Measurements from ENCODE around the gene ELP1.

Gene ELP1

DNA sequence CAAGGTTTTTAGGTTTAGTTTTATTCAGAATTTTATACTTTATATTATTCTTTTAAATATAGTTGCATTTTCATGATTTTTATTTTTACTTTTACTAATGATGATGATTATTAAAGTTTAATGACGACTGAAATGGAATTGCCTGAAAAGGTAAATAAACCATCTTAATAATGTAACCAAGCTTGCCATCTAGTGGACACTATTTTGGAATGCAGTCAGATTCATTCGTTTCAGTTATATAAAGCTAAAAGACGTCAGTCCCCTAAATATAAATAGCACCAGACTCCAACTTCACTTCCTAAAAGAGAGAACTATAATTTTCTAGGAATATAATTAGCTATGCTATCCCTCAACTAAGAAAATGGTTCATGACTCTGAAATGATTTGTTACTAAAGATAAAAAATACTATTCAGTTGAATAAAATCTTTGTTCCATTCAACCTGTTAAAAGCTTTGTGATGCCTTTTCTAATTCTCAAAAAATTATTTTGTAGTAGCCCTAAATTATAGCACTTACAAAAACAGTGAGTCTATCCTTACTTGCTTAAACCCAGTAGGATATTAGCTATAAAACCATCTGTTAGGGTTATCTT, 20.2 kb upstream of the ELP1 start:
- POLR2A ChIA-PET: interaction anchor here (0.5 kb wide), 1 partner anchor 1187 kb away, joined by 7 read pairs; no protein-coding TSS in a partner anchor

DNA sequence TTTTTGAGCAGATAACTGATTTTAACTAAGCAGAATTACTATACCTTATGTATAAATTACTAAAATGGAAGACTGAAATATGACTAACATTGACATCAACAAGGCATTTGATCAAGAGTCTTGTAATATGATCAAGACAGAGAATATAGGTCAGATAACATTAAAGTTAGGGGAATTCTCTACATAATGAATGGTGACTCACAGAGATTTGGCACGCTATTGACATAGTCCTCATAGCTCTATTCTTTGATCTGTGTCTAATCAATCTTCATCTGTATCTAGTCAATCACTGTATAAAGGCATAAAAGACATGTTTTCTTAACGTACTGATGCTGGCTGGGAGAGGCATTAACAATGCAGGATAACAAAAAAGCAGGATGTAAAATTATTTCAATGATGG, 17.7 kb upstream of the ELP1 start:
- ChIA-PET CTCF (interaction anchor here (1.1 to 7.0 kb wide), 3 partner anchors 7 to 66 kb away, joined by 4 to 69 read pairs (median 47); no protein-coding TSS in a partner anchor), POLR2A (no interaction called here)
- TF ChIP-seq, protein P1, sequence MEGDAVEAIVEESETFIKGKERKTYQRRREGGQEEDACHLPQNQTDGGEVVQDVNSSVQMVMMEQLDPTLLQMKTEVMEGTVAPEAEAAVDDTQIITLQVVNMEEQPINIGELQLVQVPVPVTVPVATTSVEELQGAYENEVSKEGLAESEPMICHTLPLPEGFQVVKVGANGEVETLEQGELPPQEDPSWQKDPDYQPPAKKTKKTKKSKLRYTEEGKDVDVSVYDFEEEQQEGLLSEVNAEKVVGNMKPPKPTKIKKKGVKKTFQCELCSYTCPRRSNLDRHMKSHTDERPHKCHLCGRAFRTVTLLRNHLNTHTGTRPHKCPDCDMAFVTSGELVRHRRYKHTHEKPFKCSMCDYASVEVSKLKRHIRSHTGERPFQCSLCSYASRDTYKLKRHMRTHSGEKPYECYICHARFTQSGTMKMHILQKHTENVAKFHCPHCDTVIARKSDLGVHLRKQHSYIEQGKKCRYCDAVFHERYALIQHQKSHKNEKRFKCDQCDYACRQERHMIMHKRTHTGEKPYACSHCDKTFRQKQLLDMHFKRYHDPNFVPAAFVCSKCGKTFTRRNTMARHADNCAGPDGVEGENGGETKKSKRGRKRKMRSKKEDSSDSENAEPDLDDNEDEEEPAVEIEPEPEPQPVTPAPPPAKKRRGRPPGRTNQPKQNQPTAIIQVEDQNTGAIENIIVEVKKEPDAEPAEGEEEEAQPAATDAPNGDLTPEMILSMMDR (IDR thresholded peaks at IDR 0.05; ENCODE audit: control extremely low read depth, extremely low read depth, low read depth, missing control alignments): no peak
- DNase-seq (ENCODE audit: extremely low spot score): no peak

More for the DNA sequence above, 20.2 kb upstream of the ELP1 start:
- TF ChIP-seq, protein P1 (IDR thresholded peaks at IDR 0.05; ENCODE audit: control extremely low read depth, extremely low read depth, low read depth, missing control alignments): peak; percentile 54
- CTCF ChIA-PET: interaction anchor here (0.5 to 7.0 kb wide), 28 partner anchors 10 to 1613 kb away, joined by 3 to 69 read pairs (median 4); partner anchors contain the start of genes ABITRAM and ACTL7B
- DNase-seq (ENCODE audit: extremely low spot score): peak; percentile 43

DNA sequence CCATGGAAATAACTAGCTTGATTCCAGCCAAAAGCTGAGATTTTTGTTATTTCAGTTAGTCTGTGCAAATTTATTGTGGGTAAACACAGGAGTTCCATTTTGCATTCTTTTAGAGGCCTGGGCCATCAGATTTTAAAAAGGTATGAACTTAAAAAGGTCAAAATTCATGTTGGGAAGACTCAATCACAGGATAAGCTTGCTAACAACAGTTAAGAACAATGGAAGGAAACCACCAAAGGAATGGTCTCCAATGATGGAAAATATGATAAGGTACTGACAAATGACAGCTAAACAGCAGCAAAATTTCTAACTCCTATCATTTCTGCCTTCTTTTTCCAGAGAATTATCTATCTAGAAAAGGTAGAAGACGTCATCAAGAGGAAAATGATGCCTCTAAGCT, 16.2 kb upstream of the ELP1 start:
- no peak for DNase-seq (ENCODE audit: extremely low spot score)
- CTCF ChIA-PET: interaction anchor here (1.6 to 5.8 kb wide), 3 partner anchors 9 to 39 kb away, joined by 3 to 69 read pairs (median 5); no protein-coding TSS in a partner anchor
- TF ChIP-seq, protein P1 (IDR thresholded peaks at IDR 0.05; ENCODE audit: control extremely low read depth, extremely low read depth, low read depth, missing control alignments): no peak
- POLR2A ChIA-PET: no interaction called here

DNA sequence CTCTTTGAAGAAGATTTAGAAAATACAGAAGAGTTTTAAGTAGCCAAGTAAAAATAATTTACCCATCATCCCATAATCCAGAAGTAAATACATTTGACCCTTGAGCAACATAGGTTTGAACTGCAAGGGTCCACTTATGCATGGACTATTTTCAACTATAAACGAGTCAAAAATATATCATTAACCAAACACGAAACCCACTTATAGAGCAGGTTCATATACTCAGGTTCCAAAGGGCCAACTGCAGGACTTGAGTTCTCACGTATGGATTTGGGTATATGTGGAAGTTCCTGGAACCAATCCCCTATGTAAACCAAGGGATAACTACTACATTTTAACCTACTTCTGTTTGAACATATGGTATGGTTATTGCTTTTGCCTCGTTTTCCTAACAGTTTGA, 6.1 kb upstream of the ELP1 start:
- CTCF ChIA-PET: no interaction called here
- no peak for DNase-seq (ENCODE audit: extremely low spot score)
- POLR2A ChIA-PET: no interaction called here
- TF ChIP-seq, protein P1 (IDR thresholded peaks at IDR 0.05; ENCODE audit: control extremely low read depth, extremely low read depth, low read depth, missing control alignments): no peak

DNA sequence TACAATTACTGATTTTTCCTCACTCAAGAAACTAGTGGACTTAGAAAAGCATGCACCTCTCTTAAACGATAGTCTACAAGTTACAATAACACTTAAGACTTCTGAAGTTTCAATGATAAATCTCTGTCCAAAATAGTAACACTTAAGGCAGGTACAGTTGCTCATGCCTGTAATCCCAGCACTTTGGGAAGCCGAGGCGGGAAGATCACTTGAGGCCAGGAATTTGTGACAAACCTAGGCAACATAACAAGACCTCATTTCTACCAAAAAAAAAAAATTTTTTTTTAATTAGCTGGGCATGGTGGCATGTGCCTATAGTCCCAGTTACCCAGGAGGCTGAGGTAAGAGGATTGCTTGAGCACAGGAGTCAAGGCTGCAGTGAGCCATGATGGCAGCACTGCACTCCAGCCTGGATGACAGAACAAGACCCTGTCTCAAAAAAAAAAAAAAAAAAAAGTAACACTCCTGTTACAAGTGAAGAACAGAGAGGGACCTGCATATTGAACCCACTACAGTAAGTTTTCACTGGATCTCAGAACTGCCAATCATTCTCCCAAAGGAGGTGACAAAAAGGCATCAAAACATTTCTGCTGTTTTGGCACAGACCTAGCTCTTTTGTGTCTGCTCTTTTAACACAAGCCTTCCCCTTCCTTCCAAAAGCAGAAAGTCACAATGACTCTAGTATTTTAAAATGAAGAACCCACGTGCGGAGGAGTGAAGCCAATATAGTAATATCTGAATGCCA, 3.8 kb upstream of the ELP1 start:
- POLR2A ChIA-PET: no interaction called here
- DNase-seq (ENCODE audit: extremely low spot score): no peak
- TF ChIP-seq, protein P1 (IDR thresholded peaks at IDR 0.05; ENCODE audit: control extremely low read depth, extremely low read depth, low read depth, missing control alignments): no peak
- CTCF ChIA-PET: no interaction called here

DNA sequence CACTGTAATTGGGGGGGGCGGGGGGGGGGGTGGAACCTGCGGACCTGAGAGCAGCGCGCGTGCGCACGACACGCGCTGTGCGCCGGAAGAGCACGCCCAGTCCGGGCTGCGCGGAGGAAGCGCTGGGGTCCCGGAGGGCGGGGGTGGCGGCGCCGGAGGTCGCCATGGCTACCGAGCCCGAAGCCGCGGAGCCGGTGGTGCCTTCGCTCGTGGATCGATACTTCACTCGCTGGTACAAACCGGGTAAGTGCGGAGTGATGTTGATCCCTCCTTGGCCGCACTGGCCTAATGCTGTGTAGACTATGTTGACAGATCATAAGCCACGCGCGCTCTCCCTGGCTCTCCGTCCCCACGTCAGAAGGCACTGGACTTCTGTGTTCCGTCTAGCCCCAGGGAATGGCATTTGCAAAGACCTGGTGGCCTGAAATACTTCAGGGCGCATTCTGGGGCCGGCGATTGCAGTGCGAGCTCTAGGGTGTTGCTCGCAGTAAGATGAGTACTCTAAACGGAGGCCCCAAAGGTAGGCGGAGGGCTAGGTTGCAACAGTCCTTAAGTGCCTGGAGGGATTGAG, 484 bp upstream of the ELP1 start, which contains the start of gene ABITRAM:
ABITRAM (plus strand) TSS at position 78 of the 571 bp plus-strand sequence; CDS start at position 165, 87 bp downstream.
- TF ChIP-seq, protein P1 (IDR thresholded peaks at IDR 0.05; ENCODE audit: control extremely low read depth, extremely low read depth, low read depth, missing control alignments): no peak
- DNase-seq (ENCODE audit: extremely low spot score): peak; percentile 93
- POLR2A ChIA-PET: no interaction called here
- CTCF ChIA-PET: interaction anchor here (1.1 kb wide), 1 partner anchor 20 kb away, joined by 4 read pairs; no protein-coding TSS in a partner anchor
